ENCODE data around the gene SLC25A40. TPM values are rescaled to one million over a fixed set of nuclear protein-coding genes. Genes with fewer than 3 reads are reported as not detected.
"Not testable (repeated sequence)": the region's sequence is repeated elsewhere in the genome, so short reads cannot be mapped to it uniquely, and the experiment has no call there.

SLC25A40 gene
- total RNA-seq, 2 donors from 2014 or later = 9.4 to 26.6 TPM

DNA sequence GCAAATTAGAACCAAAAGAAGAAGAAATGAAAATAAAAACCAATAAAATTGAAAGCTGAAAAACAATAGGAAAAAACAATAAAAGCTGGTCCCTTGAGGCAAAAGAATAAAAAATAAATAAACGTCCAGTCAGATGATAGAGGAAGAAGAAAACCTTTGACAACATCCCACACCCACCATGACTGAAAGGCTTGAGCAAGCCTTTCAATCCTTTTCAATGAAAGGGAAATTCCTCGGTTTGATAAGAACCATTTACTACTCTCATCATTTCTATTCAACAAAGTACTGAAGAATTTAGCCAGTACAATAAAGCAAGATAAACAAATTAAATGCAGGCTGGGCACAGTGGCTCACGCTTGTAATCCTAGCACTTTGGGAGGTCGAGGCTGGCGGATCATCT lies 3.8 kb downstream of the SLC25A40 start:
- Histone ChIP-seq H3K36me3 (no peaks in the 10 kb centered on the region), H3K4me1 (peaks cover 0 to 24% of the 10 kb centered on the region in 2 donors), H3K27me3 (no peaks in the 10 kb centered on the region), H3K4me3 (no peak overlapping the region), H3K27ac (no peak overlapping the region), H3K9me3 (peaks cover 0 to 22% of the 10 kb centered on the region in 2 donors)
- DNase-seq (ENCODE audit: low spot score) = no peak
- TF ChIP-seq, protein P1, sequence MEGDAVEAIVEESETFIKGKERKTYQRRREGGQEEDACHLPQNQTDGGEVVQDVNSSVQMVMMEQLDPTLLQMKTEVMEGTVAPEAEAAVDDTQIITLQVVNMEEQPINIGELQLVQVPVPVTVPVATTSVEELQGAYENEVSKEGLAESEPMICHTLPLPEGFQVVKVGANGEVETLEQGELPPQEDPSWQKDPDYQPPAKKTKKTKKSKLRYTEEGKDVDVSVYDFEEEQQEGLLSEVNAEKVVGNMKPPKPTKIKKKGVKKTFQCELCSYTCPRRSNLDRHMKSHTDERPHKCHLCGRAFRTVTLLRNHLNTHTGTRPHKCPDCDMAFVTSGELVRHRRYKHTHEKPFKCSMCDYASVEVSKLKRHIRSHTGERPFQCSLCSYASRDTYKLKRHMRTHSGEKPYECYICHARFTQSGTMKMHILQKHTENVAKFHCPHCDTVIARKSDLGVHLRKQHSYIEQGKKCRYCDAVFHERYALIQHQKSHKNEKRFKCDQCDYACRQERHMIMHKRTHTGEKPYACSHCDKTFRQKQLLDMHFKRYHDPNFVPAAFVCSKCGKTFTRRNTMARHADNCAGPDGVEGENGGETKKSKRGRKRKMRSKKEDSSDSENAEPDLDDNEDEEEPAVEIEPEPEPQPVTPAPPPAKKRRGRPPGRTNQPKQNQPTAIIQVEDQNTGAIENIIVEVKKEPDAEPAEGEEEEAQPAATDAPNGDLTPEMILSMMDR (IDR thresholded peaks at IDR 0.05) = no peak

DNA sequence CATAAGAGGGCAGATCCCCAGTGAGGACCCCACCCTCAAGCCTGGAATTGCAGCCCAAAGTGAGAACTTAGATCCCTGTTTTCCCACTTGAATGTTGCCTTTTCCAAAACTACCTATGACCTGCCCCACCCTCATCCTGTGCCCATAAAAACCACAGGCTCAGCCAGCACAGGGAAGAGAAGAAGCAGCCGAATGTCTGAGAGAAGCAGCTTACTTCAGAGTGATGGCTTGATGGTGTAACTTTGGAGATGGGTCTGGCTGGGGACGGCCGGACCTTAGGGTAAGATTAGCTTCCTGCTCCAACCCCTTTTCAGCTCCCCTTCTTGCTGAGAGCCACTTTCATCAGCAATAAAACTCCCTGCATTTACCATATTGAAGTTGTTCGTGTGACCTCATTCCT lies 5.7 kb downstream of the SLC25A40 start:
- TF ChIP-seq, protein P1 (IDR thresholded peaks at IDR 0.05) = no peak

DNA sequence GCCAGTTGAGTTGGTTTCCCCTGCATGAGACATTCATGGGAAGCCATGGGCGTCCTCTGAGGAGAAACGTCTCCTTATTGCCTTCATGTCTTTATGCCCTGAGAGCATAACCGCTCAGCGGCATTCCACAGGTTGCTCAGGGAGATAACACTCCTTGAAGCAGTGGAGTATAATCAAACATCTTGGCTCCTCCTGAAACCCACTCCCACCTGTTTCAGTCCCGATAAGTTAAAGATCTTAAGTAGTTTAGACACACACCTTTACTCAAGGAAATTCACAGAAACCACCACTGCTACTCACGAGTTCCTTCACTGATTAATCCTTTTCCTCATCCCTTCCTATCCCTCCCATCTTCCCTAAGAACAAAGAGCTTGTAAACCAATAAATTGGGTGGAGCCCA lies 9.6 kb downstream of the SLC25A40 start:
- not testable (repeated sequence) for H3K4me1 ChIP-seq; DNase-seq (ENCODE audit: low spot score); H3K4me3 ChIP-seq; H3K27ac ChIP-seq; H3K27me3 ChIP-seq
- peaks cover 15% of the 10 kb centered on the region for H3K36me3 ChIP-seq
- peaks cover 0 to 30% of the 10 kb centered on the region in 2 donors for H3K9me3 ChIP-seq

More for the DNA sequence above, 5.7 kb downstream of the SLC25A40 start:
- H3K4me1 ChIP-seq = peaks cover 0 to 20% of the 10 kb centered on the region in 2 donors
- no peak for DNase-seq (ENCODE audit: low spot score)
- H3K27me3 ChIP-seq = no peaks in the 10 kb centered on the region
- H3K9me3 ChIP-seq = peaks cover 0 to 38% of the 10 kb centered on the region in 2 donors
- H3K36me3 ChIP-seq = peaks cover 15% of the 10 kb centered on the region
- H3K4me3 ChIP-seq = no peak overlapping the region
- no peak overlapping the region for H3K27ac ChIP-seq

DNA sequence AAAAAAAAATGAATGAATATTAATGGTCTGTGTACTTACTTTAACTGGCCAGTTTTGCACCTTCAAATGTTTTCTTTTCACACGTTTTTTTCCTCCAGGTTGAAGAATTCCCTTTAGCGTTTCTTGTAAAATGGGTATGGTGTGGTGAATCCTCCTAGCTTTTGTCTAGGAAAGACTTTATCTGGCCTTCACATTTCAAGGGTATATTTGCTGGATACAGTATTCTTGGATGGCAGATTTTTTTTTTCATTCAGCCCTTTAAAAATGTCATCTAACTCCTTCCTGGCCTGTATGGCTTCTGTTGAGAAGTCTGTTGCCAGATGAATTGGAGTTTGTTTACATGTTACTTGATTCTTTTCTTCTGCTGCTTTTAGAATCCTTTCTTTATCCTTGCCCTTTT lies 10.1 kb downstream of the SLC25A40 start:
- DNase-seq (ENCODE audit: low spot score) = no peak

GRCh38 chr7:87858417-87859100 lies 17.6 kb downstream of the SLC25A40 start:
- H3K27ac ChIP-seq = no peak overlapping the region
- TF ChIP-seq, protein P1 (IDR thresholded peaks at IDR 0.05) = no peak
- no peaks in the 10 kb centered on the region for H3K27me3 ChIP-seq
- peaks cover 23% of the 10 kb centered on the region for H3K36me3 ChIP-seq
- H3K4me3 ChIP-seq = no peak overlapping the region
- no peak for DNase-seq (ENCODE audit: low spot score)
- H3K9me3 ChIP-seq = no peaks in the 10 kb centered on the region
- no peaks in the 10 kb centered on the region for H3K4me1 ChIP-seq

More for the DNA sequence above, 10.1 kb downstream of the SLC25A40 start:
- Histone ChIP-seq H3K27ac (no peak overlapping the region), H3K4me1 (no peaks in the 10 kb centered on the region), H3K27me3 (no peaks in the 10 kb centered on the region), H3K4me3 (no peak overlapping the region), H3K36me3 (peaks cover 15% of the 10 kb centered on the region), H3K9me3 (peaks cover 0 to 26% of the 10 kb centered on the region in 2 donors)
- TF ChIP-seq, protein P1 (IDR thresholded peaks at IDR 0.05) = no peak

- Histone ChIP-seq H3K9me3 (no peaks in the 10 kb centered on the region), H3K27me3 (no peaks in the 10 kb centered on the region), H3K36me3 (peaks cover 11% of the 10 kb centered on the region), H3K27ac (no peak overlapping the region), H3K4me3 (no peak overlapping the region), H3K4me1 (no peaks in the 10 kb centered on the region)
- no peak for DNase-seq (ENCODE audit: low spot score)
- TF ChIP-seq, protein P1 (IDR thresholded peaks at IDR 0.05) = no peak
Observed at GRCh38 chr7:87853237-87853864, 22.8 kb downstream of the SLC25A40 start.
